ENCODE measurements around the gene HVCN1. TPM values are rescaled to one million over a fixed set of nuclear protein-coding genes. Genes with fewer than 3 reads are reported as not detected.

HVCN1 gene
- total RNA-seq, 6 experiments from 2014 or later, result 0.55 to 2.4 (median 1.6) TPM

DNA sequence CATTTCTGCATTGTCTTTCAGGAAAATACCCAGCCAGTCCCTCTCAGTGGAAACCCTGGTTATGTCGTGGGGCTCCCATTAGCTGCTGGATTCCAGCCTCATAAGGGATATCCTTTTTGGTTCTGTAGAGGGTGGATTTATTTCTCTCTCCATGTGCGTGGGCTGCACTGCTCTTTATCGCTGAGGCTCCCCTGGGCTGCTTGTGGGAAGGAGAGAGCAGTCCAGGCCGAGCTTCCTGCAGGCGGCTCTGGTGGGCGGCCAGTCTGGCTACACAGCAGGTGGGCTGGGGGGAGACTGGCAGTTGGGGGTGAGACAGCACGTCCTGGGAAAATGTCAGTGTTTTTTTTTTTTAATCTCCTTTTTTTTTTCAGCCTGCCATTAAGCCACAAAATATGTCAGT lies 47.4 kb downstream of the HVCN1 start:
- no peaks in the 10 kb centered on the region for H3K4me1 ChIP-seq
- no peaks in the 10 kb centered on the region for H3K9me3 ChIP-seq
- H3K27me3 ChIP-seq, result no peaks in the 10 kb centered on the region
- no peaks in the 10 kb centered on the region for H3K36me3 ChIP-seq
- intact Hi-C loops (cut with DNase I), result no loop called here
- TF ChIP-seq POLR2A (IDR thresholded peaks at IDR 0.05), result no peak
- TF ChIP-seq, protein P1, sequence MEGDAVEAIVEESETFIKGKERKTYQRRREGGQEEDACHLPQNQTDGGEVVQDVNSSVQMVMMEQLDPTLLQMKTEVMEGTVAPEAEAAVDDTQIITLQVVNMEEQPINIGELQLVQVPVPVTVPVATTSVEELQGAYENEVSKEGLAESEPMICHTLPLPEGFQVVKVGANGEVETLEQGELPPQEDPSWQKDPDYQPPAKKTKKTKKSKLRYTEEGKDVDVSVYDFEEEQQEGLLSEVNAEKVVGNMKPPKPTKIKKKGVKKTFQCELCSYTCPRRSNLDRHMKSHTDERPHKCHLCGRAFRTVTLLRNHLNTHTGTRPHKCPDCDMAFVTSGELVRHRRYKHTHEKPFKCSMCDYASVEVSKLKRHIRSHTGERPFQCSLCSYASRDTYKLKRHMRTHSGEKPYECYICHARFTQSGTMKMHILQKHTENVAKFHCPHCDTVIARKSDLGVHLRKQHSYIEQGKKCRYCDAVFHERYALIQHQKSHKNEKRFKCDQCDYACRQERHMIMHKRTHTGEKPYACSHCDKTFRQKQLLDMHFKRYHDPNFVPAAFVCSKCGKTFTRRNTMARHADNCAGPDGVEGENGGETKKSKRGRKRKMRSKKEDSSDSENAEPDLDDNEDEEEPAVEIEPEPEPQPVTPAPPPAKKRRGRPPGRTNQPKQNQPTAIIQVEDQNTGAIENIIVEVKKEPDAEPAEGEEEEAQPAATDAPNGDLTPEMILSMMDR (IDR thresholded peaks at IDR 0.05), result no peak
- no peak overlapping the region for H3K4me3 ChIP-seq
- WGBS (ENCODE audit: insufficient coverage, low coverage, low lambda C conversion rate, missing lambda C conversion rate), result 44% methylated on average over 2 of the region's 7 CpGs
- no peak for DNase-seq
- ATAC-seq, result no peak
- H3K27ac ChIP-seq, result no peak overlapping the region

DNA sequence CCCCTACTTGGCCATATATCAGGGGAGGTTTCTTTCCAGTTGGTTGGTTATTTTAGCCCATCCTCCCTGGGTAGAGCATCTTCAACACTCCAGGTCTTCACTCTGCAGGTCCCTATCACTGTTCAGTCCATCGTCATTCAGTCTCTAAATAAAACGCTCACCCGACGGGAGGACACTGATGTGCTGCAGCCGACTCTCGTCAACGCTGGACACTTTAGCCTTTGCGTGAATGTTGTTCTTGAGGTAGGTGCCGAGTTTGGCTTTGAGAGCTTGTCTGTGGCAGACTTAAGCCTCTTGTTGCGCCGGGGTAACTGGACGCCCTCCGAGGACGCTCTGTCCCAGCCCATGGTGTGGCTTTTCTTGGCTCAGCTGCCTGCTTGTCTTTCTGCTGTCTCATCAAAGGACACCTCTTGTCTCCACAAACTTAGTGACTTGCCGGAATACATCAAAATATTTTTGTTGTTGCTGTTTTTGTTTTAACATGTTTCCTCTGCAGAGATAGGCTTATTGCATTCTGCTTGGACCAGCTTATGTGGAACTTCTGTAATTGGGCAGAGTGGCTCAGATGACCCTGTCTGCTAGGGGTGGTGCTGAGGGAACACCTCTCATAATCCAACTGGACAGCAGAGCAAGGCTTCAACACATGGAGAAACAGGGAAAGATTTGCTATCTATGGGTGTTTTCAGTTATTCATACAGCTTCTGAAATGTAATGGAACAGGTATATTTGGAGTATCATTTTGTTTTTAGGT lies 48.5 kb downstream of the HVCN1 start:
- 96% methylated on average over 4 of the region's 15 CpGs for WGBS (ENCODE audit: insufficient coverage, low coverage, low lambda C conversion rate, missing lambda C conversion rate)

GRCh38 chr12:110639336-110640141 lies 49.4 kb downstream of the HVCN1 start:
- Histone ChIP-seq H3K9me3 (no peaks in the 10 kb centered on the region), H3K27me3 (no peaks in the 10 kb centered on the region), H3K27ac (no peak overlapping the region), H3K4me3 (no peak overlapping the region), H3K4me1 (no peaks in the 10 kb centered on the region), H3K36me3 (no peaks in the 10 kb centered on the region)
- DNase-seq (no peak), ATAC-seq (peak in 1 of 4 donors; percentile 26)
- intact Hi-C loops (cut with DNase I), result no loop called here
- TF ChIP-seq, protein P1 (IDR thresholded peaks at IDR 0.05), result no peak
- no peak for TF ChIP-seq POLR2A (IDR thresholded peaks at IDR 0.05)
- 78% methylated on average over 7 of the region's 7 CpGs for WGBS (ENCODE audit: insufficient coverage, low coverage, low lambda C conversion rate, missing lambda C conversion rate)

More for the DNA sequence above, 48.5 kb downstream of the HVCN1 start:
- DNase-seq (no peak), ATAC-seq (no peak)
- Histone ChIP-seq H3K36me3 (no peaks in the 10 kb centered on the region), H3K27ac (no peak overlapping the region), H3K4me3 (no peak overlapping the region), H3K9me3 (no peaks in the 10 kb centered on the region), H3K4me1 (no peaks in the 10 kb centered on the region), H3K27me3 (no peaks in the 10 kb centered on the region)
- TF ChIP-seq POLR2A (IDR thresholded peaks at IDR 0.05), result no peak
- TF ChIP-seq, protein P1 (IDR thresholded peaks at IDR 0.05), result no peak
- intact Hi-C loops (cut with DNase I), result no loop called here

- Histone ChIP-seq H3K27ac (no peak overlapping the region), H3K27me3 (no peaks in the 10 kb centered on the region), H3K4me3 (no peak overlapping the region), H3K4me1 (no peaks in the 10 kb centered on the region), H3K9me3 (no peaks in the 10 kb centered on the region), H3K36me3 (no peaks in the 10 kb centered on the region)
- 72% methylated on average over 3 of the region's 5 CpGs for WGBS (ENCODE audit: insufficient coverage, low coverage, low lambda C conversion rate, missing lambda C conversion rate)
- DNase-seq (no peak), ATAC-seq (no peak)
- TF ChIP-seq, protein P1 (IDR thresholded peaks at IDR 0.05), result no peak
- TF ChIP-seq POLR2A (IDR thresholded peaks at IDR 0.05), result no peak
- intact Hi-C loops (cut with DNase I), result no loop called here
Observed at GRCh38 chr12:110638796-110639195, 50.1 kb downstream of the HVCN1 start.
